ENCODE data around the gene NKX6-1. TPM values are rescaled to one million over a fixed set of nuclear protein-coding genes. Genes with fewer than 3 reads are reported as not detected.

NKX6-1 gene
- total RNA-seq, 1 donor from 2014 or later, result not detected

GRCh38 chr4:84479663-84480062 is 19.4 kb downstream of the NKX6-1 start:
- ChIA-PET CTCF (no interaction called here), POLR2A (no interaction called here)
- H3K4me1 Mint-ChIP-seq, result peaks cover 5% of the 10 kb centered on the region
- DNase-seq, result no peak
- H3K27me3 Mint-ChIP-seq, result peaks cover 60% of the 10 kb centered on the region
- no peak for TF ChIP-seq CTCF (IDR thresholded peaks at IDR 0.05)
- H3K27ac Mint-ChIP-seq, result no peak overlapping the region
- no peak overlapping the region for H3K4me3 Mint-ChIP-seq
- no peaks in the 10 kb centered on the region for H3K36me3 Mint-ChIP-seq (ENCODE audit: low read depth)
- H3K9me3 Mint-ChIP-seq, result peaks cover 4% of the 10 kb centered on the region
- intact Hi-C loops (cut with micrococcal nuclease), result no loop called here
- no peak for ATAC-seq (ENCODE audit: low read depth)

GRCh38 chr4:84477738-84478137 is 21.4 kb downstream of the NKX6-1 start:
- no peak for ATAC-seq (ENCODE audit: low read depth)
- Mint-ChIP-seq H3K4me1 (peaks cover 5% of the 10 kb centered on the region), H3K27me3 (peaks cover 48% of the 10 kb centered on the region), H3K9me3 (peaks cover 2% of the 10 kb centered on the region), H3K27ac (no peak overlapping the region), H3K4me3 (no peak overlapping the region), H3K36me3 (ENCODE audit: low read depth) (no peaks in the 10 kb centered on the region)
- POLR2A ChIA-PET, result no interaction called here
- CTCF ChIA-PET, result no interaction called here
- intact Hi-C loops (cut with micrococcal nuclease), result no loop called here
- no peak for DNase-seq
- TF ChIP-seq CTCF (IDR thresholded peaks at IDR 0.05), result no peak

DNA sequence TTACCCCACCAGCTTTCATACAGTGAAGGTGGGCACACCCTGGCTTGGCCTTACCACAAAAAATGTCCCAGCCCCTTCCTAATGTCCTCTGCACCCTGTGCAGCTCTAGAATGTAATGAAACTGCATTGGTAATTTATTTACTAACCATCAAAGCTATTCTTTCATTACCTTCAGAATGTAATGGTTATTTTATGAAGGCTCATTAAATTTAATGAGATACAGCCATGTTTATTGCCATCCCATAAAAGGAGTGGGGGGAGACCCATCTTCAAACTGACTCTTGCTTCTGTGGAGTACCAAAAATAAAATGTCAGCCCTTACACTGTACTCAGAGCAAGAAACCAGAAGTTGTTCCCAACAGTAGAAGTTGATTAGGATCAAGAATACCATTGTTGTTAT is 25.0 kb downstream of the NKX6-1 start:
- no peaks in the 10 kb centered on the region for H3K36me3 Mint-ChIP-seq (ENCODE audit: low read depth)
- peaks cover 17% of the 10 kb centered on the region for H3K27me3 Mint-ChIP-seq
- intact Hi-C loops (cut with micrococcal nuclease), result no loop called here
- CTCF ChIA-PET, result no interaction called here
- no peaks in the 10 kb centered on the region for H3K4me1 Mint-ChIP-seq
- no peak overlapping the region for H3K4me3 Mint-ChIP-seq
- no peak overlapping the region for H3K27ac Mint-ChIP-seq
- DNase-seq (no peak), ATAC-seq (ENCODE audit: low read depth) (no peak)
- TF ChIP-seq CTCF (IDR thresholded peaks at IDR 0.05), result no peak
- POLR2A ChIA-PET, result no interaction called here
- H3K9me3 Mint-ChIP-seq, result no peaks in the 10 kb centered on the region

DNA sequence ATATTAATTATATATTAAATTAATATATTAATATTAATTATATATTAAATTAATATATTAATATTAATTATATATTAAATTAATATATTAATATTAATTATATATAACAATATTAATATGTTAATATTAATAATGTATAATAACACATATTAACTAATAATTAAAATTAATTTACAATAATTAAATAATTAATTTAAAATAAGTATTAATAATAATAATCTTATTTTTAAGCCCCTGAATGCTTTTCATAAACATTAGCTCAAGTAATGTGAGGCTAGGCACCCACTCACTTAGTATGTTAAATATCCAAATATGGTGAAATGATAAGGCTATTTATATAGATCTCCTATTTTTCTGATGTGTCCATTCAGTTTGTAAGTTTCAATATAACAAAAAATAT is 26.9 kb downstream of the NKX6-1 start:
- Mint-ChIP-seq H3K4me1 (no peaks in the 10 kb centered on the region), H3K27ac (no peak overlapping the region), H3K4me3 (no peak overlapping the region), H3K36me3 (ENCODE audit: low read depth) (no peaks in the 10 kb centered on the region), H3K27me3 (peaks cover 12% of the 10 kb centered on the region), H3K9me3 (no peaks in the 10 kb centered on the region)
- TF ChIP-seq CTCF (IDR thresholded peaks at IDR 0.05), result no peak
- ATAC-seq (ENCODE audit: low read depth) (no peak), DNase-seq (no peak)
- CTCF ChIA-PET, result no interaction called here
- intact Hi-C loops (cut with micrococcal nuclease), result no loop called here
- POLR2A ChIA-PET, result no interaction called here

GRCh38 chr4:84470204-84470785 is 28.8 kb downstream of the NKX6-1 start:
- peaks cover 7% of the 10 kb centered on the region for H3K27me3 Mint-ChIP-seq
- ChIA-PET CTCF (no interaction called here), POLR2A (no interaction called here)
- no peak overlapping the region for H3K27ac Mint-ChIP-seq
- H3K4me1 Mint-ChIP-seq, result no peaks in the 10 kb centered on the region
- intact Hi-C loops (cut with micrococcal nuclease), result no loop called here
- no peak for ATAC-seq (ENCODE audit: low read depth)
- H3K4me3 Mint-ChIP-seq, result no peak overlapping the region
- no peak for DNase-seq
- no peaks in the 10 kb centered on the region for H3K36me3 Mint-ChIP-seq (ENCODE audit: low read depth)
- no peaks in the 10 kb centered on the region for H3K9me3 Mint-ChIP-seq
- TF ChIP-seq CTCF (IDR thresholded peaks at IDR 0.05), result no peak
